ENCODE results near the gene ATP8B3. TPM values are rescaled to one million over a fixed set of nuclear protein-coding genes. Genes with fewer than 3 reads are reported as not detected.

Gene ATP8B3
- total and polyA plus RNA-seq, 9 of the 15 experiments (the other 6 are each of a cell fraction or from before 2014, with no cell fraction given) = 1.2 to 12.3 (median 3.8) TPM

- TF ChIP-seq ZMIZ1 (IDR thresholded peaks at IDR 0.05; ENCODE audit: low read depth in 2 of 2, low read length in 2 of 2) (no peak), ZNF124 (CRISPR knock-in tag; IDR thresholded peaks at IDR 0.05) (no peak), EHMT2 (IDR thresholded peaks at IDR 0.05) (no peak), NR2F6 (CRISPR knock-in tag; IDR thresholded peaks at IDR 0.05) (no peak), TCF3 (CRISPR knock-in tag; IDR thresholded peaks at IDR 0.05) (no peak), POLR2G (IDR thresholded peaks at IDR 0.05; ENCODE audit: low read depth, low read length) (peak; percentile 22; the same call in 1 of the 2 replicates), ETV5 (CRISPR knock-in tag; IDR thresholded peaks at IDR 0.05; ENCODE audit: low read depth) (peak; percentile 82), NRF1 (conservative IDR thresholded peaks at IDR 0.05 in 1 of 2, IDR thresholded peaks at IDR 0.05 in 1 of 2) (0 out of 4 replicates have a peak, but pooled peaks of 1 of the 2 experiments have one; percentile 13), HDAC1 (IDR thresholded peaks at IDR 0.05) (no peak), ETV1 (tag; conservative IDR thresholded peaks at IDR 0.05; ENCODE audit: low read depth) (peak; percentile 75), ZBTB43 (CRISPR knock-in tag; IDR thresholded peaks at IDR 0.05) (no peak), ZNF395 (CRISPR knock-in tag; IDR thresholded peaks at IDR 0.05) (0 out of 2 replicates have a peak, but pooled peaks have one; percentile 29), RBM25 (IDR thresholded peaks at IDR 0.05; ENCODE audit: low read depth, low read length, severe bottlenecking) (no peak), RBM15 (IDR thresholded peaks at IDR 0.05; ENCODE audit: insufficient read depth, low read length) (no peak), VEZF1 (CRISPR knock-in tag; IDR thresholded peaks at IDR 0.05) (peak; percentile 30; the same call in 1 of the 2 replicates), GABPA (tag; conservative IDR thresholded peaks at IDR 0.05; ENCODE audit: low read depth) (peak; percentile 43; the same call in 1 of the 2 replicates), CXXC5 (CRISPR knock-in tag; IDR thresholded peaks at IDR 0.05) (peak; percentile 24; the same call in 1 of the 2 replicates), ZFX (CRISPR knock-in tag; IDR thresholded peaks at IDR 0.05) (peak; percentile 2; the same call in 1 of the 2 replicates), KDM5B (IDR thresholded peaks at IDR 0.05; ENCODE audit: insufficient replicate concordance, low read depth, low read length) (no peak), ZNF197 (CRISPR knock-in tag; IDR thresholded peaks at IDR 0.05; ENCODE audit: low read depth) (no peak)
These were observed 28.6 kb upstream of the ATP8B3 start (continued) for GRCh38 chr19:1840541-1841115.
